Stimulated activated CD8-positive, alpha-beta memory T cell treated with anti-CD3 and anti-CD28 coated beads, Interleukin-12 subunit alpha, Interleukin-12 subunit beta, amount 100 ng/mL, for 24 hours (primary cell): ENCODE results near the gene CCDC9B.
A peak's percentile ranks its signal among the peaks of the same experiment; 100 is the strongest.

ENCODE experiments used
- DNase-seq: peaks from one replicate; pipeline ENCODE4 v3.0.0-alpha.2; 2020; ENCODE audit errors: extremely low read depth

The CCDC9B gene

GRCh38 chr15:40365624-40366456 is 25.1 kb upstream of the CCDC9B start:
- DNase-seq = no peak

GRCh38 chr15:40365016-40365415 is 24.3 kb upstream of the CCDC9B start:
- no peak for DNase-seq

GRCh38 chr15:40364251-40364650 is 23.5 kb upstream of the CCDC9B start:
- no peak for DNase-seq

GRCh38 chr15:40363611-40364010 is 22.9 kb upstream of the CCDC9B start:
- no peak for DNase-seq

GRCh38 chr15:40361640-40362039 is 20.9 kb upstream of the CCDC9B start:
- DNase-seq = no peak

GRCh38 chr15:40360015-40360414 is 19.3 kb upstream of the CCDC9B start:
- no peak for DNase-seq

- DNase-seq = no peak
Measured at GRCh38 chr15:40358471-40359353, 18.0 kb upstream of the CCDC9B start.

GRCh38 chr15:40357723-40358470 is 17.2 kb upstream of the CCDC9B start, which contains the start of gene DISP2:
TSS of gene DISP2 (plus strand) at chr15:40358219. CDS start at chr15:40358322, 103 bp downstream.
- peak; percentile 72 for DNase-seq

GRCh38 chr15:40357246-40357645 is 16.5 kb upstream of the CCDC9B start:
- DNase-seq = no peak

- no peak for DNase-seq
Measured at GRCh38 chr15:40355976-40356585, 15.3 kb upstream of the CCDC9B start.

- DNase-seq = no peak
Measured at GRCh38 chr15:40354408-40355171, 13.9 kb upstream of the CCDC9B start.

- DNase-seq = no peak
Measured at GRCh38 chr15:40353697-40354096, 13.0 kb upstream of the CCDC9B start.

- no peak for DNase-seq
Measured at GRCh38 chr15:40352281-40352901, 11.7 kb upstream of the CCDC9B start.

GRCh38 chr15:40349163-40349562 is 8.4 kb upstream of the CCDC9B start:
- DNase-seq = no peak

GRCh38 chr15:40348474-40348870 is 7.7 kb upstream of the CCDC9B start:
- DNase-seq = no peak

GRCh38 chr15:40347559-40348473 is 7.1 kb upstream of the CCDC9B start:
- no peak for DNase-seq

GRCh38 chr15:40346579-40347558 is 6.1 kb upstream of the CCDC9B start:
- no peak for DNase-seq
